Left renal pelvis (tissue), 4 donors: ENCODE measurements around the gene USP48. TPM values are rescaled to one million over a fixed set of nuclear protein-coding genes. Genes with fewer than 3 reads are reported as not detected.
"Not testable (repeated sequence)": the region's sequence is repeated elsewhere in the genome, so short reads cannot be mapped to it uniquely, and the experiment has no call there.

Experiments
- DNase-seq, 4 donors: peaks; one replicate each; pipeline ENCODE4 v3.0.0-alpha.2; 2013; ENCODE audit warnings: low read depth in 4 of 4, low spot score in 3 of 4
- polyA plus RNA-seq, 4 donors: library from polyadenylated mRNA; unstranded; fragments of 120-200 nt; gene quantifications; one replicate each; pipeline ENCODE4 v1.2.1, GENCODE V29; 2013; ENCODE audit not compliant: insufficient read length in 4 of 4

The USP48 gene, protein sequence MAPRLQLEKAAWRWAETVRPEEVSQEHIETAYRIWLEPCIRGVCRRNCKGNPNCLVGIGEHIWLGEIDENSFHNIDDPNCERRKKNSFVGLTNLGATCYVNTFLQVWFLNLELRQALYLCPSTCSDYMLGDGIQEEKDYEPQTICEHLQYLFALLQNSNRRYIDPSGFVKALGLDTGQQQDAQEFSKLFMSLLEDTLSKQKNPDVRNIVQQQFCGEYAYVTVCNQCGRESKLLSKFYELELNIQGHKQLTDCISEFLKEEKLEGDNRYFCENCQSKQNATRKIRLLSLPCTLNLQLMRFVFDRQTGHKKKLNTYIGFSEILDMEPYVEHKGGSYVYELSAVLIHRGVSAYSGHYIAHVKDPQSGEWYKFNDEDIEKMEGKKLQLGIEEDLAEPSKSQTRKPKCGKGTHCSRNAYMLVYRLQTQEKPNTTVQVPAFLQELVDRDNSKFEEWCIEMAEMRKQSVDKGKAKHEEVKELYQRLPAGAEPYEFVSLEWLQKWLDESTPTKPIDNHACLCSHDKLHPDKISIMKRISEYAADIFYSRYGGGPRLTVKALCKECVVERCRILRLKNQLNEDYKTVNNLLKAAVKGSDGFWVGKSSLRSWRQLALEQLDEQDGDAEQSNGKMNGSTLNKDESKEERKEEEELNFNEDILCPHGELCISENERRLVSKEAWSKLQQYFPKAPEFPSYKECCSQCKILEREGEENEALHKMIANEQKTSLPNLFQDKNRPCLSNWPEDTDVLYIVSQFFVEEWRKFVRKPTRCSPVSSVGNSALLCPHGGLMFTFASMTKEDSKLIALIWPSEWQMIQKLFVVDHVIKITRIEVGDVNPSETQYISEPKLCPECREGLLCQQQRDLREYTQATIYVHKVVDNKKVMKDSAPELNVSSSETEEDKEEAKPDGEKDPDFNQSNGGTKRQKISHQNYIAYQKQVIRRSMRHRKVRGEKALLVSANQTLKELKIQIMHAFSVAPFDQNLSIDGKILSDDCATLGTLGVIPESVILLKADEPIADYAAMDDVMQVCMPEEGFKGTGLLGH
- polyA plus RNA-seq, result 10 to 100 TPM; 65.1 to 77.7 (median 70.3) TPM

DNA sequence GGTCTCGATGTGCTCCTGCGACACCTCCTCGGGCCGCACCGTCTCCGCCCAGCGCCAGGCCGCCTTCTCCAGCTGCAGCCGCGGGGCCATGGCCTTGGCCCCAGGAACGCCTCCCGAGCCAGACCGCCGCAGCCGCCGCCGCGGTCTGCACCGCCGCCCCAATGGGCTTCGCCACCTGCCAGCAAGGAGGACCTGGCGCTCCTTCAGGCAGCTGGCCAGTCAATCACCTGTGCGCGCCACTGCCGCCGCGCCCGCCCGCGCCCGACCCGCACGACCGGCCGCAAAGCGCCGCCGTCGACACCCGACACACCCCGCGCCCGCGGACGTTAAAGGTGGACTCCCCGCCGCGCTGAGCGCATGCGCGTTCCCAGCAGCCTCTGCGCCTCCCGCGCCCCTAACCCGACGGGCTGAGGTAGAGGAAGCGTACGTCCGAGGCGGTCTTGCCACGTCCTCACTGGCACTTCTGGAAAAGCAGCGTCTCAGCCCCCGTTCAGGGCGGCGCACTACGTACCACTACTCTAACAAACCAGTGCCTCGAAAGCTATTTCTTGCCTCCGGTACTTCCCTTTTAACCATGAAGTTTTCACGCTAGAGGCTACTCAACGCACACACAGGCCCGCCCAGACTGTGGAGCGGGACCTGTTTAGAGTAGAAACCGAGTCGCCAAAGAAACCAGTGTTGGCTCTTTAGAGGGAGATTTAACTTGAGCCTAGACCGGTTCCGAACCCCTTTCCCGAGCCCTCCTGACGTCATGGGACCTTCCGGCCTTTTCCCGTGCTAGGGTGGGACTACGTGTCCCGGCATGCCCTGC, at the start of gene USP48:
Gene USP48, minus strand, starts transcription at position 282 of the 811 bp plus-strand sequence. Its CDS starts 192 bp downstream, at position 90.
- DNase-seq, result peak; percentile 90 to 94 (median 92)

DNA sequence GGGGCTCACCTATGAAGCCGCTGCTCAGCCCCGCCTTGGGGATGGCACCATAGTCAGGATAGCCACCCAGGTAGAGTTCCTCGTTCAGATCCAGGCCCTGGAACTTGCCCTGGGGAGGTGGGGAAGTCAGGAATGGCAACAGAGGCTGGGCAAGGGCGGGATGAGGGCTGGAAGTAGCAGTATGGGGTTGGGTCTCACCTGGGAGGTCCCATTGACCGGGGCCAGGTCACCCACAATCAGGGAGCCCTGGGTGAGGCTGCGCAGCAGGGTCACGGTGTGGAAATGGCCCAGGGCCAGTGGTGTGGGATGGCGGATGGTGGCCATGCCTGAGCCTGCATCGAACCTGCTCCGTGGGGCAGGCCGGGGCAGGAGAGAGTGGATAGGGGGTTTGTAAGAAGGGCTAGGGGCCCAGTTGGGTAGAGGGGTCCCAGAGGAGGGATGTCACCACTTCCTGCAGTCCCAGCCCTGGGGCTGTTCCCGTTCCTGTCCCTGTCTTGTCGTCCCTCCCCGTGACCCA, 48.6 kb upstream of the USP48 start:
- DNase-seq, result no peak

DNA sequence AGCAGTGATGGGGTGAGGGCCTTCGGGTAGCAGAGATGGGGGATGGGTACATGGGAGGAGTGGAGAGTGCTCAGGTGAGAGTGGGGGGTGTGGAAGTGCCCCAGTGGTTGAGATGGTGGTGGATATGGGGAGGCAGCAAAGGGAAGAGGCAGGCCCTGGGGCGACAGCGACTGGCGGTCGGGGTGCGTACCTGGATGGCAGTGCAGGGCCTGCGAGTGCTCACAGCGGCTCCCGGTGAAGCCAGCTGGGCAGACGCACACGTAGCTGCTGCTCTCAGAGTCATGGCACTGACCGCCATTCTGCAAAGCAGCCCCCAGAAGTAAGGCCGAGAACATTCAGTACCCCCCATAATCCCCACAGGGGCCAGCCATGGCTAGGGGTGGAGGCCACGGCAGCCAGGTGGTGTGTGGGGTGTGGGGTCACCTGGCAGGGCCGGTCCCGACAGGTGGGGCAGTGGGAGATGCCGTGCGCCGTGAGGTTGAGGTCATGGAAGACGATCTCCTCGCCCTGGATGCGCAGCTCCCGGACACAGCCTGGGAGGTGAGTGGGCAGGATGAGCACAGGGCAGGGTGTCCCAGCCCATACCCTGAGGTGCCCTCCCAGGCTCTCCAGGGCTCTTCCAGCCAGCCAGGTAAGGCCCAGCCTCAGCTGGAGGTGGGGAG, 48.0 kb upstream of the USP48 start:
- no peak for DNase-seq

DNA sequence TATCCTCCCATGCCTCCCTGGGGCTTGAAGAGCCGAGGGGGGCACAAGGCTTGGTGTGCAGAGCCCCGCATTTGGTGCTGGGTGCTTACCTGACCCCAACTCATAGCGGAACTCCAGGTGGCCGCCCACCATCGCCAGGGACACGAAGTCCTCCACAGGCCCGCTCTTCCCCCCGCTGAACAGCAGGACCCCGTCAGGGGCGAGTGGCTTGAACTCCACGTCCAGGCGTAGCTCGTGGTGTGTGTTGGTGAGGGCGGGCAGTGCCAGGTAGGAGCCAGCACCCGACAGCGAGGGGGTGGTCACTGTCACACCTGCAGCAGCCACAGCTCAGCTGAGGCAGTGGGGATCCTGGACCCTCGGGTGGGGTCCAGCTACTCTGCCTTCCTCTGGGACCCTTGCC, 46.3 kb upstream of the USP48 start:
- no peak for DNase-seq

DNA sequence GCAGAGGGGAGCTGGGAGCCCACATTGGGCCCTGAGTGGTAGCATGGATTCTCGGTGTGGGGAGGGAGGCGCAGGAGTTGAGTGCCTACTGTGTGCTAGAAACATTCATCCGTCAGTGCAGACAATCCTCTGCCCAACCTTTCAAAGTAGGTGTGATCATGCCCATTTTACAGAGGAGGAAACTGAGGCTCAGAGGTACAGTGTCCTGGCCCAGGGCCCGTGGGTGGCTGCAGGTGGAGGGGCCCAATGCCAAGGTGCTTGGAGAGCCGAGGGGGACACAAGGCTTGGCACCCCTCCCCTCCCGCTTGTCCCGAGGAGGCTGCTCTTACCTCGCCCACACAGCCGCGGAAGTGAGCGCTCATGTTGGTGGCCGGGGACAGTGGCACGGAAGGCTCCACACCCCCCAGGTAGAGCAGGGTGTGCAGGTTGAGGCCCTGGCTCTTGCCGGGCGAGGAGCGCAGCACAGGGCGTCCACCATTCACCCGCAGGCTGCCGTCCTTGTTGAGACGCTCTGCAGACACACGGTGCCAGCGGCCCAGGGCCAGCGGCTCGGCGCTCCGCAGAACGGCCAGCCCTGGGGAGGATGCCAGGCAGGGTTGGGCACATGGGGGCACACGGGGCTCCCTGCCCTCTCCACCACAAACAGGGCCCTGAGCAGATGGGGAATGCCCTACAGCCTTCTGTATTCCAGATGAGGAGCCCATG, 45.7 kb upstream of the USP48 start:
- no peak for DNase-seq

DNA sequence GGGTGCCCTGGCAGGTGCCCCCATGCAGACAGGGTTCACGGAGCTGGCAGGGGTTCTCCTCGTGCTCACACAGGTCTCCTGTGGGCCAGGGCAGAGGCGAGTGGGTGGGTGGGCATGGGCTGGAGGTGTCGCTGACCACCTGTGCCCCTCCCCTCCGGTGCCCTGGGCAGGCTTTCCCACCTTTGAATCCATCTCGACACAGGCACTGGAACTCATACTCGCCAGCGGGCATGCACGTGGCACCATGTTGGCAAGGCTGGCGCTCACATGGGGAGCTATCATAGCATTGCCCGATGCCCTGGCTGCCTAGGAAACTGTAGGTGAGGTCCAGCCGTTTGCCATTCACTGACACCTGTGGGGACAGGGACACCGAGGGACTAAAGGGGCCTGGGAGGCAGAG, 45.1 kb upstream of the USP48 start:
- DNase-seq, result no peak

DNA sequence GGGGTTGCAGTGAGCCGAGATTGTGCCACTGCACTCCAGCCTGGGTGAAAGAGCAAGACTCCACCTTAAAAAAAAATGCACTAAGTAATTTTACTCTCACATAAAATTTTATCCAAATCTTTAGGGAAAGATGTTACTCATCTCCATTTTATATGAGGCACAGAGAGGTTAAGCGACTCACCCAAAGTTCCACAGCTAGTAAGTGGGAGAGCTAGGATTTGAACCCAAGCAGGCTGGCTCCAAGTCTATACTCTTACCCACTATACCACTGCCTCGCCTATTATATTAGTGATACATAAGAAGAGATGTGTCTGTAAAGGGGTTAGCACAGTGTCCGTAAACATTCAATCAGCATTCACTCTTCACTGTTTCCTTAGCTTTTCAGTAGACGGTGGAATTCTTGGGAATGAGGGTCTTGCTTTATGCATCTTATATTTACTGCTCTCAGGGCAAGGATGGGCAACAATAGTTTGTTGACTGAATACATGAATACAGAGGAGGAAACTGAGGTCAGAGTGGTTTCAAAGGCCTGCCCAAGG, 44.3 kb upstream of the USP48 start:
- no peak for DNase-seq

DNA sequence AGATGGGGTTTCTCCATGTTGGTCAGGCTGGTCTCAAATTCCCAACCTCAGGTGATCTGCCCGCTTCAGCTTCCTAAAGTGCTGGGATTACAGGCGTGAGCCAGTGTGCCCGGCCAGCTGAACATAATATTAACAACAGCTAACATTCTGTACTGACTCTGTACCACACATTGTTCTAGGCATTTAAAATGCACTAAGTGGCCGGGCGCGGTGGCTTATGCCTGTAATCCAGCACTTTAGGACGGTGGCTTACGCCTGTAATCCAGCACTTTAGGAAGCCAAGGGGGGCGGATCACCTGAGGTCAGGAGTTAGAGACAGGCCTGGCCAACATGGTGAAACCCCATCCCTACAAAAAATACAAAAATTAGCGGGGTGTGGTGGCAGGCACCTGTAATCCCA, 43.7 kb upstream of the USP48 start:
- not testable (repeated sequence) for DNase-seq

DNA sequence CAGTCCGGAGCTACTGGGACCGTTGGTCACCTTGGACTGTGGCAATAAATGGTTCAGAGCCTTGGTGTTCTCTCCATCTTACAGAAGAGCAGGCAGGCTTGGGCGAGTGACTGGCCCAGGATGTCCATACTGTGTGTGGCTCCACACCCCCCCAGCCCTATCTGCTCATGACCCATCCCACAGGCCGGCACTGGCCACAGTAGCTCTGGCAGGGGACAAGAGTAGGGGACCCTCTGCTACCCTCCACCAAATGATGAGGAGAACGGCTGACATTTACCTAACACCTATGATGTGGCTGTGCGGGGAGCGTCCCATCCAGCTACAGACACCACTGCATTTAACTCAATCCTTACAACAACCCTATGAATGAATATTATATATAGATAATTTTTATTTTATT, 42.4 kb upstream of the USP48 start:
- DNase-seq, result no peak

DNA sequence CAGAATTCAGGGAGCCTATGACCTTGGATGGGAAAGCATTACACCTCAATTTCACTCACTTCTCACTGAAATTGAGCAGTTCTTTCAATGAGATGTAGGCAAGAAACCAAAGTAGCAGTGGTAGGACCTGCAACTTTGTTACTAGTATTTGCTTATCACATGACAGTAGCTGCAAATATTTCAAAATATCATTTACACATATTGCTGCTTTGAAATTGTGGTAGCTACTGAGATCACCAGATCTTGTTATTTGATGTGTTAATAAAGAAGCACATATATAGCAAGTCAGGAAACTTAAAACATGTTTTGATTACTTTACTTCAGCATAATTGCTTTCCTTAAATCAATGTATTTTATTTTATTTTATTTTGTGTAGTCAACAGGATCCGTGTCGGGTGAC, 42.0 kb upstream of the USP48 start:
- no peak for DNase-seq

DNA sequence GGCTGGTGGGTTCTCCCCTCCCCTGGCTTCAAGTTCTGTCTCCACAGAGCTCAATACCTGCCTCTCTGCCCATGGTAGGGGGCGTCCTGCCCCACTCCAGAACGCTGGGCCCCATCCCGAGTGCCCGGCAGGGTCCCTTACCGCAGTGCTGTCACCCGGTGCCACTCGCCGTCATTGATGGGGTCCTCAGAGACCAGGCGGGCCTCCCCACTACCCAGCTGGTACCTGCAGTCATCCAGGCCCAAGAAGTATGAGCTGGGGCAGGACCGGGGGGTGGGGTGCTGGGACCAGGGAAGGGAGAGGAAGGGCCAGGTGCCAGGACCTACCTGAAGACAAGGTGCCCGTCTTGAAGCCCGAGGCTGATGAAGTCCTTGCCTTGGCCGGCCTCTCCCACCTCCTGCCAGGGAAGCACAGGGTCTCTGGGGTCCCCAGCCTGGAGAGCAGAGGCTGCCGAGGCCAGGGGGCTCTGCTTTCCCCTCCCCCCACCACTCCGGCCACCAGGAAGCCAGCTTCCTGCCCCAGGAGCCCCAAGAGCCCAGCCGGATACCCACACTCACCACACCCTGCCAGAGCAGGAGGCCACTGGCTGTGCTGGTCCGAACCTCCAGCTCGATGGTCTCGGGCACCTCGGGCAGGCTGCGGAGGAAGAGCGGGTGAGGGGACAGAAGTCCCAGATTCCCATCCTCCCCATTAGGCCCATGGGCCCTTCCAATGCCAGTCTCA, 41.2 kb upstream of the USP48 start:
- DNase-seq, result no peak

DNA sequence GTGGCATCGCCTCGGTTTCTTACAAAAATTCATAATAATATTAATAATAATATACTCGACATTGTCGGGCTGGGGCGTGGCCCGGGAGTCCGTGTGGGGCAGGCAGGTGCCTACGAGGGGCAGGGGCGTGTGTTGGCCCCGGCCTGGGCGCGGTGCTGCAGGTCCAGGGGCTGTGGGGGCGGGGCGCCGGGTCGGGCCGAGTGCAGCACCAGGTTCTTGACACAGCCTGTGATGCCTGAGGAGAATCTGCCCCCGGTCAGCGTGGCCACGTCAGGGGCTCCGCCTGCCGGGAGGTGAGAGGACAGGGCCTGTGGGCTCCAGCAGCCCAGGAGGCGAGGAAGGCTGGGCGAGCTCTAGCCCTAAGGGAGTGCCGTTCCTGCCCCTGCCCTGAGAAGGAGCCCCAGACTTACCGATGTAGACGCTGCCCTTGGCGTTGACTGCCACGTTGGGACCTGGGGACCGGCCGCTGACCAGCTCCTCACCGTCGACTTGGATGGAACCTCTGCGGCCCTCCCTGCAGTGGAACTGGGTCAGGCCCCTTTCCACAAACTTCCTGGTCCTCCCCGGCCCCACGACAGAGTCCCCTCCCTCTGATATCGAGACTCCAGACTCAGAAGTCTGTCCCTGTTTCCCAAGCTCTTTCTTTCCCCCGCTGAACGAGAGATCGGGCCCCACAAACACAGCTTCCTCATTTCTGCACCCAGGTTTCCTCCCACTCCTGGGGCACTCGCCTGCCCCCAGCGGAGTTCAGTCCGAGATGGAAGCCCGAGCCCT, 40.4 kb upstream of the USP48 start:
- DNase-seq, result no peak

DNA sequence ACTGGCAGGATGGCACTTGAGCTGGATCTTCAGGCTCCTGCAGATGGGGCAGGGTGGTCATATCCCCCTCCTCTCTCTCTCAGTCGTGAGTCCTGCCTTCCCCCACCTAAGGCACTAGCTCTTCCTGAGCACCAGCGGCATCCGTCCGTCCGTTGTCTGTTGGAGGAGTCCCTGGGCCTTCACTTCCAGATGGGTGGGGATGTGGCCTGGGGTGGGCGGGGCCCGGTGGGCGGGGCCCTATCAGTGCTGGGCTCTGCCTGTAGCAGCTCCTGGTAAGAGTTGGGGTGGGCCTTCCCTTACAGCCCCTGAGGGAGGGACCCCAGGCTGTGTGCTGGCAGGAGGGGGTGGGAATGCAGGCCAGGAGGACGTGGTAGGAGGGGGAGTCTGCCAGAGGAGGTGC, 39.4 kb upstream of the USP48 start:
- no peak for DNase-seq

DNA sequence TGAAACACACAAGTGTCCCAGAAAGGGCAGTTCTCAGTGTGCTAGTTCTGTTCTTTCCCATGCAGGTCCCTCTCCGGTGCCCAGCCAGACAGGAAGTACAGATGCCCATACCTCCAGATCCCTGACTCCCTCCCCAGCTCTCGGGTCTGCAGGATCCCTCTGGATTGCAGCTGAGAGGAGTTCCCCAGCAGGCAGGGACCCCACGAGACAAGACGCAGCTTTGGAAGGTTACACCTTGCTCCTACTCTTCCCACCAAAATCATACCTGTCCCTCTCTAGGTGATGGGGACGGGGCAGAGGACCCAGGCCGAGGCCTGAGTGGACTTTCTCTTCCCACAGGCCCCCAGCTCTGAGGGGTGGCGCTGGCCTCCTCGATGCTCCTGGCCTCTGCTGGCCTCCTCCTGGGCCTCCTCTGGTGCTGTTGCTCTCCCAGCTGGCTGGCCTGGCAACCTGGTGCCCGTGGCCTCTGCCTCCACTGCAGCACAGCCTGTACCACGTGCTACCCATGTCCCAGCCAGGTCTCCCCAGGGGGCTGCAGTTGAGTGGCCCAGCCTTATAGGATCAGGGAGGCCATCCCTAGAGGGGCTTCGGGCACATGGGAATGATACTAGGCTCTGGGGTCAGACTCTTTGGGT, 38.6 kb upstream of the USP48 start:
- DNase-seq, result no peak

DNA sequence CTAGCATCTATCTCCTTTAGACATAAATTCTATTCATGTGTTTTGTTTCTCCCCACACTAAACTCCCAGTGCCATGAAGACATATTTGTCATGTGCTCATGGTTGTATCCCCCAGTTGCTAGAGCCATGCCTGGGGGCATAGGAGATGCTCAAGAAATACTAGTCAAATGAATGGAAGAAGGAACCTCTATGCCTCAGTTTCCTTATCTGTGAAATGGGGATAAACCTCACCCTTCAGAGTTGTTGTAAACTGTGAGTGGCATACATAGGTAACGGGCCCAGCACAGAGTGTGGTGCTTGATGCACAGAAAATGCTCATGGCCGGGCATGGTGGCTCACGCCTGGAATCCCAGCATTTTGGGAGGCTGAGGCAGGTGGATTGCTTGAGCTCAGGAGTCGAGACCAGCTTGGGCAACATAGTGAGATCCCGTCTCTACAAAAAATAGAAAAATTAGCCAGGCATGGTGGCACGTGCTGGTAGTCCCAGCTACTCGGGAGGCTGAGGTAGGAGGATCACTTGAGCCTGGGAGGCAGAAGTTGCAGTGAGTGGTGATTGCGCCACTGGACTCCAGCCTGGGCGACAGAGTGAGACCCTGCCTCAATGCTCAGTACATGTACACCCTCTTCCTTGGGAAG, 37.8 kb upstream of the USP48 start:
- no peak for DNase-seq

DNA sequence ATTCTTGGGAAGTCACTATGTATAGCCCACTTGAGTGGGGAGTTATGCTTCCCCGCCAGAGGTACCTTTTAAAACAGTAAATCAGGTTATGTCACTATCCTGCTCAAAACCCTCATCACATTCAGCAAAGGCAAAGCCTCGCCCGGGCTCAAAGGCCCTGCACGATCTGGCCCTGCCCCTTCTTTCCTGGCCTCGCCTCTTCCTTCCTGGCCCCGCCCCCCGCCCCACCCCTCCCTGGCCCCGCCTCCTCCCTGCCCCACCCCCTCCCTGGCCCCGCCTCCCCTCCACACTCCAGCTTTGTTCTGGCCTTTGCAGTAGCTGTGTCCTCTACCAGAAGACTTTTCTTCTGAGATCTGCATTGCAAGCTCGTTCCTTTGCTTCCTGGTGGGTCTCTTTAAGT, 35.7 kb upstream of the USP48 start:
- DNase-seq, result no peak
